ENCODE measurements around the gene PCDHGA1.

- TF ChIP-seq CTCF (IDR thresholded peaks at IDR 0.05 in 8 of 11, conservative IDR thresholded peaks at IDR 0.05 in 3 of 11), result no peak
- TF ChIP-seq POLR2AphosphoS5 (IDR thresholded peaks at IDR 0.05), result no peak
Observed at GRCh38 chr5:141528291-141528984, 198.1 kb downstream of the PCDHGA1 start.

All from spleen (tissue), 7 donors.